Tibial nerve (tissue), 3 donors: Measurements from ENCODE around the gene LIPC.

ENCODE experiments used
- CTCF ChIP-seq, 5 experiments: fragments of 200-600 bp in 3 of 5; fragments of 450-650 bp in 2 of 5; sonication (generic) in 3 of 5; IDR thresholded peaks; one replicate each; pipeline ENCODE4 v1.5.1; 2016 to 2019; ENCODE audit warnings: antibody characterized with exemption in 5 of 5, mild to moderate bottlenecking in 3 of 5, moderate library complexity in 2 of 5
- POLR2A ChIP-seq, 2 donors: fragments of 450-650 bp; IDR thresholded peaks; one replicate each; pipeline ENCODE4 v1.6.1; 2017; ENCODE audit warnings: antibody characterized with exemption in 2 of 2, mild to moderate bottlenecking in 2 of 2, moderate library complexity in 2 of 2

- no peak for TF ChIP-seq POLR2A (IDR thresholded peaks at IDR 0.05)
- TF ChIP-seq CTCF (IDR thresholded peaks at IDR 0.05): no peak
Measured at GRCh38 chr15:58573270-58573669, 141.5 kb downstream of the LIPC start.
